ENCODE measurements around the gene BHLHE40. TPM values are rescaled to one million over a fixed set of nuclear protein-coding genes. Genes with fewer than 3 reads are reported as not detected.

Gene BHLHE40
- total RNA-seq, 2 experiments from 2014 or later = 167 to 182 TPM

DNA sequence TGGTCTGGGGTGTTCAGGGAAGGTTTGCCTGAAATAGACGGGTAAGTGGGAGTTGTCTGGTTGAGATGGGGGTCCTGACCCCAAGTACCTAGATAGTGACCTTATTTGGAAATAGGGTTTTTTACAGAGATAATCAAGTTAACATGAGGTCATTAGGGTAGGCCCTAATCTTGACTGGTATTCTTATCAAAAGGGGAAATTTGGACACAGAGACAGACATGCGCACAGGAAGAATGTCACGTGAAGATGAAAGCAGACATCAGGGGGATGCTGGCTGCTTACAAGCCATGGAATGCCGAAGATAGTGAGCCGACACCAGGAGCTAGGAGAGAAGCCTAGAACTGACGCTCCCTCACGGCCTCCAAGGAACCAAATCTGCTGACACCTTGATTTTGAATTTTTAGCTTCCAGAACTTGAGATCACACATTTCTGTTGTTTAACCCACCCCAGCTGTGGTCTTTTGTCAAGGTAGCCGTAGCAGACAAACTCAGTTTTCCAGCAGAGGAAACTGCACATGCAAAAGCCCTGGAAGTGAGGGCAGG is 17.1 kb downstream of the BHLHE40 start:
- Mint-ChIP-seq H3K27me3 (no peaks in the 10 kb centered on the region), H3K4me3 (no peak overlapping the region), H3K36me3 (ENCODE audit: low read depth) (no peaks in the 10 kb centered on the region), H3K9me3 (no peaks in the 10 kb centered on the region), H3K4me1 (ENCODE audit: low read depth) (no peaks in the 10 kb centered on the region), H3K27ac (no peak overlapping the region)
- H3K27me3 ChIP-seq (ENCODE audit: control insufficient read depth in 1 of 2, insufficient read depth in 2 of 2, low read length in 2 of 2) = no peaks in the 10 kb centered on the region
- H3K27ac ChIP-seq (ENCODE audit: low read depth in 1 of 2, low read length in 2 of 2) = no peak overlapping the region
- no peak overlapping the region for H3K4me3 ChIP-seq (ENCODE audit: low read length)
- H3K4me1 ChIP-seq (ENCODE audit: insufficient read depth, low read length) = peaks cover 2% of the 10 kb centered on the region
- no peak for ATAC-seq (ENCODE audit: poor library complexity)
- intact Hi-C loops (cut with DNase I, micrococcal nuclease) = no loop called here
- H3K9me3 ChIP-seq (ENCODE audit: control insufficient read depth in 1 of 2, insufficient read depth in 1 of 2, low read length in 2 of 2) = no peaks in the 10 kb centered on the region
- ChIA-PET CTCF (no interaction called here), POLR2A (no interaction called here)
- no peaks in the 10 kb centered on the region for H3K36me3 ChIP-seq (ENCODE audit: insufficient read depth, low read length)
- no peak for DNase-seq
- TF ChIP-seq, protein P1, sequence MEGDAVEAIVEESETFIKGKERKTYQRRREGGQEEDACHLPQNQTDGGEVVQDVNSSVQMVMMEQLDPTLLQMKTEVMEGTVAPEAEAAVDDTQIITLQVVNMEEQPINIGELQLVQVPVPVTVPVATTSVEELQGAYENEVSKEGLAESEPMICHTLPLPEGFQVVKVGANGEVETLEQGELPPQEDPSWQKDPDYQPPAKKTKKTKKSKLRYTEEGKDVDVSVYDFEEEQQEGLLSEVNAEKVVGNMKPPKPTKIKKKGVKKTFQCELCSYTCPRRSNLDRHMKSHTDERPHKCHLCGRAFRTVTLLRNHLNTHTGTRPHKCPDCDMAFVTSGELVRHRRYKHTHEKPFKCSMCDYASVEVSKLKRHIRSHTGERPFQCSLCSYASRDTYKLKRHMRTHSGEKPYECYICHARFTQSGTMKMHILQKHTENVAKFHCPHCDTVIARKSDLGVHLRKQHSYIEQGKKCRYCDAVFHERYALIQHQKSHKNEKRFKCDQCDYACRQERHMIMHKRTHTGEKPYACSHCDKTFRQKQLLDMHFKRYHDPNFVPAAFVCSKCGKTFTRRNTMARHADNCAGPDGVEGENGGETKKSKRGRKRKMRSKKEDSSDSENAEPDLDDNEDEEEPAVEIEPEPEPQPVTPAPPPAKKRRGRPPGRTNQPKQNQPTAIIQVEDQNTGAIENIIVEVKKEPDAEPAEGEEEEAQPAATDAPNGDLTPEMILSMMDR (IDR thresholded peaks at IDR 0.05) = no peak

DNA sequence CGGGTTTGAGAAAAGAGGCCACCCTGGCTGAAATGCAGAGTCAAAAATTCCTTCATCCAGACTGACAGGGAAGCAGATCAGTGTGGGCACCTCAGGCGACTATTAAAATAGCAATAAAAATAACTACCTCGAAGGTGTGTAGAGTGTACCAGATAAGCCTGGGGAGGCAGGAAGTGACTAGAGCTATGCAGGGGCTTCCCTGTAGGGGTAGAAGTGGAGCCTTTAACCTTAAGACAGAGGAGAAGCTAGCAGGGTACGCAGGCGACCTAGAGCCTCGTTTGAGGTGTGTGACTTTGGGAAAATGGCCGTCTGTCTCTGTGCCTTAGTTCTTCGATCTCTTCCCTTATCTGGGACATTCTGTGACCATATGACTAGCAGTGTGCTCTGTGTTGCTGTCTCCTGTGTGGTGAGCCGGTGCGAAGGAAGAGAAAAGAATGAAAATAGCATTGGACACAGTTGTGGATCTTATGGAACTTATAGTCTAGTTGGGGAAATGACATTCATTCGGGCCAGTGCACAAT is 17.6 kb downstream of the BHLHE40 start:
- DNase-seq = no peak
- no peak for ATAC-seq (ENCODE audit: poor library complexity)
- intact Hi-C loops (cut with DNase I, micrococcal nuclease) = no loop called here
- H3K27me3 Mint-ChIP-seq = no peaks in the 10 kb centered on the region
- Histone ChIP-seq H3K4me1 (ENCODE audit: insufficient read depth, low read length) (peaks cover 2% of the 10 kb centered on the region), H3K9me3 (ENCODE audit: control insufficient read depth in 1 of 2, insufficient read depth in 1 of 2, low read length in 2 of 2) (no peaks in the 10 kb centered on the region), H3K27me3 (ENCODE audit: control insufficient read depth in 1 of 2, insufficient read depth in 2 of 2, low read length in 2 of 2) (no peaks in the 10 kb centered on the region), H3K4me3 (ENCODE audit: low read length) (no peak overlapping the region), H3K27ac (ENCODE audit: low read depth in 1 of 2, low read length in 2 of 2) (no peak overlapping the region), H3K36me3 (ENCODE audit: insufficient read depth, low read length) (no peaks in the 10 kb centered on the region)
- H3K4me3 Mint-ChIP-seq = no peak overlapping the region
- TF ChIP-seq, protein P1 (IDR thresholded peaks at IDR 0.05) = no peak
- ChIA-PET POLR2A (no interaction called here), CTCF (no interaction called here)
- H3K36me3 Mint-ChIP-seq (ENCODE audit: low read depth) = no peaks in the 10 kb centered on the region
- no peaks in the 10 kb centered on the region for H3K4me1 Mint-ChIP-seq (ENCODE audit: low read depth)
- H3K27ac Mint-ChIP-seq = no peak overlapping the region
- no peaks in the 10 kb centered on the region for H3K9me3 Mint-ChIP-seq

DNA sequence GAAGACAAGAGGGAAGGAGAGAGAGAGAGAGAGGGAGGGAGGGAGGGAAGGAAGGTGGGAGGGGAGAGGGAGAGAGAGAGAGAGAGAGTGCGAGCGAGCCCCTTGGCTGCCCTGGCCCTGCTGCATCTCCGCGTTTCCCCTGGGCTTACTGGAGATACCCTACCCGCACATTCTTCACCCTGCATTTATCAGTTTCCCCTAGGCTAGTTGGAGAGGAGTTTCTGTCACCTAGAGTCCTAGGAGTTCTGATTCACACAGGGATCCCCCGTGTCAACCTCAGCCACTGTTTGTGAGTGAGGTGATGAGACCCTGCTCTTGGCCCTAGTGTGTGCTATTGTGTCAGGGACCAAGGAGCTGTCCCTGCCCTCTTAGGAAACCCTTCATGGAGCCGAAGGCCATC is 18.7 kb downstream of the BHLHE40 start:
- H3K4me1 Mint-ChIP-seq (ENCODE audit: low read depth) = peaks cover 7% of the 10 kb centered on the region
- H3K4me1 ChIP-seq (ENCODE audit: insufficient read depth, low read length) = peaks cover 12% of the 10 kb centered on the region
- no peaks in the 10 kb centered on the region for H3K36me3 Mint-ChIP-seq (ENCODE audit: low read depth)
- CTCF ChIA-PET = no interaction called here
- H3K4me3 Mint-ChIP-seq = no peak overlapping the region
- H3K27me3 Mint-ChIP-seq = no peaks in the 10 kb centered on the region
- H3K9me3 ChIP-seq (ENCODE audit: control insufficient read depth in 1 of 2, insufficient read depth in 1 of 2, low read length in 2 of 2) = no peaks in the 10 kb centered on the region
- intact Hi-C loops (cut with DNase I, micrococcal nuclease) = no loop called here
- no peak overlapping the region for H3K27ac Mint-ChIP-seq
- TF ChIP-seq, protein P1 (IDR thresholded peaks at IDR 0.05) = no peak
- no peak overlapping the region for H3K27ac ChIP-seq (ENCODE audit: low read depth in 1 of 2, low read length in 2 of 2)
- ATAC-seq (ENCODE audit: poor library complexity) = no peak
- no peaks in the 10 kb centered on the region for H3K9me3 Mint-ChIP-seq
- H3K27me3 ChIP-seq (ENCODE audit: control insufficient read depth in 1 of 2, insufficient read depth in 2 of 2, low read length in 2 of 2) = no peaks in the 10 kb centered on the region
- H3K4me3 ChIP-seq (ENCODE audit: low read length) = no peak overlapping the region
- DNase-seq = no peak
- POLR2A ChIA-PET = interaction anchor here (2.0 kb wide), 1 partner anchor 13 kb away, joined by 4 read pairs; no protein-coding TSS in a partner anchor
- H3K36me3 ChIP-seq (ENCODE audit: insufficient read depth, low read length) = no peaks in the 10 kb centered on the region

All from CD4-positive, alpha-beta T cell (primary cell).